ENCODE data around the gene NXF1. TPM values are rescaled to one million over a fixed set of nuclear protein-coding genes. Genes with fewer than 3 reads are reported as not detected.

Gene NXF1
- total and polyA plus RNA-seq, 7 donors = 36.3 to 67.0 (median 42.3) TPM

GRCh38 chr11:62778441-62778840 lies 26.8 kb downstream of the NXF1 start:
- no peak for DNase-seq
- Histone ChIP-seq H3K4me3 (no peak overlapping the region), H3K9me3 (no peaks in the 10 kb centered on the region), H3K36me3 (ENCODE audit: insufficient read depth in 1 of 2, low read depth in 1 of 2) (peaks cover 0 to 83% of the 10 kb centered on the region in 2 donors), H3K27me3 (ENCODE audit: insufficient read depth in 3 of 3, low read length in 2 of 3) (no peaks in the 10 kb centered on the region), H3K27ac (no peak overlapping the region), H3K4me1 (no peaks in the 10 kb centered on the region)
- WGBS, 3 donors = 85 to 93% (median 92%) methylated on average over 3 of the region's 3 CpGs
- intact Hi-C loops (cut with DNase I) = no loop called here
- TF ChIP-seq CTCF (IDR thresholded peaks at IDR 0.05) = no peak
- no peak for ATAC-seq

GRCh38 chr11:62777389-62777788 lies 27.9 kb downstream of the NXF1 start:
- H3K36me3 ChIP-seq (ENCODE audit: insufficient read depth in 1 of 2, low read depth in 1 of 2) = peaks cover 0 to 73% of the 10 kb centered on the region in 2 donors
- WGBS, 3 donors = 90 to 93% (median 91%) methylated on average over 2 of the region's 2 CpGs
- no peaks in the 10 kb centered on the region for H3K9me3 ChIP-seq
- no peak overlapping the region for H3K4me3 ChIP-seq
- H3K4me1 ChIP-seq = peaks cover 4% of the 10 kb centered on the region
- no peaks in the 10 kb centered on the region for H3K27me3 ChIP-seq (ENCODE audit: insufficient read depth in 3 of 3, low read length in 2 of 3)
- intact Hi-C loops (cut with DNase I) = no loop called here
- DNase-seq (no peak), ATAC-seq (no peak)
- no peak overlapping the region for H3K27ac ChIP-seq
- TF ChIP-seq CTCF (IDR thresholded peaks at IDR 0.05) = no peak

GRCh38 chr11:62775646-62776045 lies 29.6 kb downstream of the NXF1 start:
- ATAC-seq = no peak
- peaks cover 11% of the 10 kb centered on the region for H3K4me1 ChIP-seq
- DNase-seq = no peak
- 90 to 91% (median 90%) methylated on average over 17 of the region's 17 CpGs for WGBS, 3 donors
- H3K27me3 ChIP-seq (ENCODE audit: insufficient read depth in 3 of 3, low read length in 2 of 3) = no peaks in the 10 kb centered on the region
- H3K27ac ChIP-seq = no peak overlapping the region
- no peaks in the 10 kb centered on the region for H3K9me3 ChIP-seq
- H3K36me3 ChIP-seq (ENCODE audit: insufficient read depth in 1 of 2, low read depth in 1 of 2) = peaks cover 0 to 57% of the 10 kb centered on the region in 2 donors
- H3K4me3 ChIP-seq = no peak overlapping the region
- no peak for TF ChIP-seq CTCF (IDR thresholded peaks at IDR 0.05)
- intact Hi-C loops (cut with DNase I) = no loop called here

- intact Hi-C loops (cut with DNase I) = no loop called here
- Histone ChIP-seq H3K36me3 (ENCODE audit: insufficient read depth in 1 of 2, low read depth in 1 of 2) (peaks cover 0 to 45% of the 10 kb centered on the region in 2 donors), H3K4me3 (no peak overlapping the region), H3K9me3 (no peaks in the 10 kb centered on the region), H3K27me3 (ENCODE audit: insufficient read depth in 3 of 3, low read length in 2 of 3) (no peaks in the 10 kb centered on the region), H3K4me1 (peaks cover 24% of the 10 kb centered on the region), H3K27ac (no peak overlapping the region)
- 86 to 88% (median 87%) methylated on average over 6 of the region's 6 CpGs for WGBS, 3 donors
- TF ChIP-seq CTCF (IDR thresholded peaks at IDR 0.05) = no peak
- DNase-seq (no peak), ATAC-seq (no peak)
Measured at GRCh38 chr11:62774407-62774806, 30.8 kb downstream of the NXF1 start.
